ENCODE results near the gene NOP56.
"Not testable (repeated sequence)": the region's sequence is repeated elsewhere in the genome, so short reads cannot be mapped to it uniquely, and the experiment has no call there.

Gene NOP56

GRCh38 chr20:2640899-2641298, 11.5 kb upstream of the NOP56 start:
- DNase-seq (ENCODE audit: low read depth): no peak

DNA sequence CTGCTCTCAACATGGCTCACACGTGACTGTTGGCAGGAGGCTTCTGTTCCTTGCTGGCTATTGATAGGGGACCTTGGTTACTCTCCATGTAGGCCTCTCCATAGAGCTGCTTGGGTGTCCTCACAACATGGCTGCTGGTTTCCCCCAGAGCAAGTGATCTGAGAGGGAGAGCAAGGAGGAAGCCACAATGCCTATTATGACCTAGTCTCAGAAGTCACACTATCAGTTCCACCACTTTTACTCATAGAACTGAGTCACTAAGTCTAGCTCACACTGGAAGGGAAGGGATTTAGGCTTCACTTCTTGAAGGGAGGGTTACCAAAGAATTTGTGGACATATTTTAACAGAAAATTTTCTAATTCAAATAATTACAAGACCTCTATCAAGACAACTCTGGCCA, 8.7 kb upstream of the NOP56 start:
- DNase-seq (ENCODE audit: low read depth): no peak

GRCh38 chr20:2652724-2653555, 508 bp downstream of the NOP56 start:
- no peak for DNase-seq (ENCODE audit: low read depth)

DNA sequence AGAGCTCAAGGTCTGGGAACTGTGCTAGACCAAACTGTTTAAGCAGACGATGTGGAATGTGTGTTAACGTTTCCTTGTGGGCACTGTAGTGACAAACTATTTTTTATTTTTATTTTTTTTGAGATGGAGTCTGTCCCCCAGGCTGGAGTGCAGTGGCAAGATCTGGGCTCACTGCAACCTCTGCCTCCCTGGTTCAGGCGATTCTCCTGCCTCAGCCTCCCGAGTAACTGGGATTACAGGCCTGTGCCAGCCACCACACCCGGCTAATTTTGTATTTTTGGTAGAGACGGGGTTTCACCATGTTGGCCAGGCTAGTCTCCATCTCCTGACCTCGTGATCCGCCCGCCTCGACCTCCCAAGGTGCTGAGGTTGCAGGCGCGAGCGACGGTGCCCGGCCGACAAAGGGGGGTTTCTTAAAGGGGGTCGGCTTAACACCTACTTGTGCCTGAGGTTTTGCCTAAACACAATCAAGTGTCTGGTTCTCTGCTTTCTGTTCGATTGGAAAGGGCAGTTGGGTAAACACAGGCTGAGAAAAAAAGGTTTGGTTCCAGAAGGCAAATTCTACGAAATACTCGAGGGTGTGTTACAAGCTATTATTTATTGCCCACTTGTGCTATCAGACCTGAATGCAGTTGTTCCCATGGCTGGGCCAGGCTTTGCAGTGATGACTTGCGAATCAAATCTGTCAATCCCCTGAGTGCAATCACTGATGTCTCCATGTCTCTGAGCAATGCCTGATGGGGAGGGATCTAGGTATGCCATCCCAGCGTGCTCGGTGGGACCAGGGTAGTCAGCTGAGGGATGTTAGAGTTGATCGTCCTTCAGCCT, 1.3 kb downstream of the NOP56 start:
- no peak for DNase-seq (ENCODE audit: low read depth)

GRCh38 chr20:2654384-2654822, 2.0 kb downstream of the NOP56 start:
- no peak for DNase-seq (ENCODE audit: low read depth)

DNA sequence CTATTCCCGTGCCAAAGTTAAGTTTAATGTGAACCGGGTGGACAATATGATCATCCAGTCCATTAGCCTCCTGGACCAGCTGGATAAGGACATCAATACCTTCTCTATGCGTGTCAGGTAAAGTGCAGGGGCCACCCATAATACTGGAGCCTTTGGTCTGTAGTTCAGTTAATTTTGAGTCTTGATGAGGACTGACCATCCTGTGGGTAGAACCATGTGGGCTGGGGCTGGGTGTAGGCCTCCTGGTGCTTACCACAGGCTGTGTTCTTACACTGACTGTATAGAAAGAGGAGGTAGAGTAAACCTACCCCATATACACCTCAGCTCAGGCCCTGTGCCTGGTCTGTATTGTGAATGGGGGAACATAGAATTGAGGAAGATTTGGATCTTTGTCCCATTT, 2.4 kb downstream of the NOP56 start:
- no peak for DNase-seq (ENCODE audit: low read depth)

DNA sequence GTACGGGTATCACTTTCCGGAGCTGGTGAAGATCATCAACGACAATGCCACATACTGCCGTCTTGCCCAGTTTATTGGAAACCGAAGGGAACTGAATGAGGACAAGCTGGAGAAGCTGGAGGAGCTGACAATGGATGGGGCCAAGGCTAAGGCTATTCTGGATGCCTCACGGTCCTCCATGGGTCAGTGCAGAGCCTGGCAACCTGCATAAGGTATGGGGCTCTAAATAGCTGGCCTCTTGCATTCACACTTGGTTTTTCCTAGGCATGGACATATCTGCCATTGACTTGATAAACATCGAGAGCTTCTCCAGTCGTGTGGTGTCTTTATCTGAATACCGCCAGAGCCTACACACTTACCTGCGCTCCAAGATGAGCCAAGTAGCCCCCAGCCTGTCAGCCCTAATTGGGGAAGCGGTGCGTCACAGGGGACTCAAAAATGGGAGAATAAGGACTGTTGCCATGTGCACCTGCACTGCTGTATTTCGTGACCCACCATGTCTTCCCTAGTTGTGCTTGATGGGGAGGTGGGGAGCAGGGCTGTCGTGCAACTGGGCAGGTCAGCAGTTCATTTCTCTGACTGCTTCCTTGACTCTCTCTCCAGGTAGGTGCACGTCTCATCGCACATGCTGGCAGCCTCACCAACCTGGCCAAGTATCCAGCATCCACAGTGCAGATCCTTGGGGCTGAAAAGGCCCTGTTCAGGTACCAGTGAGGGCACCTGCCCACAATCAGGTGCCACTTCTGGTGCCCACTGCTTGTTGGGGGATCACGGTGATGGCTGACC, 3.1 kb downstream of the NOP56 start:
- no peak for DNase-seq (ENCODE audit: low read depth)

DNA sequence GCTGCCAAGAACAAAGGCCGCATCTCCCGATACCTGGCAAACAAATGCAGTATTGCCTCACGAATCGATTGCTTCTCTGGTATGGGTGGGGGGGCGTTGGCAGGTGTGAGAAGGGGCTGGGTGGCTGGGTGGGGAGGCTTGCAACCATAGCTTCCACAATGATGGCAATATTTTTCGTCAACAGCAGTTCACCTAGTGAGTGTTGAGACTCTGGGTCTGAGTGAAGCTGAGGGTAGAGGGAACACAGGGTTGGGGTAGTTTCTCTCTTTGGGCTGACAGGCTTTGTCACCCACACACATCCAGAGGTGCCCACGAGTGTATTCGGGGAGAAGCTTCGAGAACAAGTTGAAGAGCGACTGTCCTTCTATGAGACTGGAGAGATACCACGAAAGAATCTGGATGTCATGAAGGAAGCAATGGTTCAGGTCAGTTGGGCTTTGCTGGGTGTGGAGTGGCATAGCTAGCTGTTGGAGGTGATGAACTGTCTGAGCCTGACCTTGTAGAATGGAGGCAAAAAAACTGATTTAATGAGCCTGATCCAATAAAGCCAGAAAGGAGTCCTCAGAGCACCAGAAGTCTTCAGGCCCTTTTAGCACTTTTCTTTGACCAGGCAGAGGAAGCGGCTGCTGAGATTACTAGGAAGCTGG, 4.2 kb downstream of the NOP56 start:
- no peak for DNase-seq (ENCODE audit: low read depth)

GRCh38 chr20:2657241-2657640, 4.8 kb downstream of the NOP56 start:
- no peak for DNase-seq (ENCODE audit: low read depth)

DNA sequence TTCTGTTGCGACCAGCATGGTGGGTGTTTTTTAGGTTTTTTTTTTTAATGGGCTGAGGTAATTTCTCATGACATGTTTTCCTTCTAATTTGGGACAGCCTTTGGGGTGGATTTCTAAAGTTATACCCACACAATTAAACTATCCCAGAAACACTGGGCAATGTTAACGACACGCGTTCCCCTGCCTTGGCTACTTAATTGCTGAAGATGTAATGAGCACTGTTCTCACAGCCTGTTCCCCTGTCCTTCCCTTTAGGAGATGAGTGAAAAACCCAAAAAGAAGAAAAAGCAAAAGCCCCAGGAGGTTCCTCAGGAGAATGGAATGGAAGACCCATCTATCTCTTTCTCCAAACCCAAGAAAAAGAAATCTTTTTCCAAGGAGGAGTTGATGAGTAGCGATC, 5.2 kb downstream of the NOP56 start:
- no peak for DNase-seq (ENCODE audit: low read depth)

GRCh38 chr20:2658414-2659354, 6.3 kb downstream of the NOP56 start:
- no peak for DNase-seq (ENCODE audit: low read depth)

DNA sequence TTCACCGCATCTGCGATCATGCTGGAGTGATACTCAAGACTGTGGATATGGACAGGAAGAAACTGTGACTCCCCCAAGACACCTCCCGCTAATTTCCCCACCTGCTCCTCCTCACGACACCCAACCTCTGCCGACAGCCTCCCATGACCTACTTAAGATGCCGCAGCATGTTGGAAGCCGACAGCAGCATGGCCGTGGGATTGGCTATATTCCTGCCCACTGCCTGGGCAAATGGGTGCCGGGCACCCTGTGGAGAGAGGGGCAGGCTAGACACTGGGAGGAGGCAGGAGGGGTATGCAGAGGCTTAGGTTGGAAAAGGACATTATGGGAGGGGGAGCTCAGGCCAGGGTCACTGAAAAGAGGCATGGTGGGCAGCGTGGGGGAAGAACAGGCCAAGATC, 7.1 kb downstream of the NOP56 start:
- no peak for DNase-seq (ENCODE audit: low read depth)

GRCh38 chr20:2663364-2663886, 11.0 kb downstream of the NOP56 start:
- DNase-seq (ENCODE audit: low read depth): no peak

GRCh38 chr20:2663887-2664719, 11.7 kb downstream of the NOP56 start, which contains the start of gene IDH3B:
Gene IDH3B (minus strand): TSS chr20:2664216. CDS start chr20:2664188, 28 bp downstream.
- peak; percentile 72 for DNase-seq (ENCODE audit: low read depth)

DNA sequence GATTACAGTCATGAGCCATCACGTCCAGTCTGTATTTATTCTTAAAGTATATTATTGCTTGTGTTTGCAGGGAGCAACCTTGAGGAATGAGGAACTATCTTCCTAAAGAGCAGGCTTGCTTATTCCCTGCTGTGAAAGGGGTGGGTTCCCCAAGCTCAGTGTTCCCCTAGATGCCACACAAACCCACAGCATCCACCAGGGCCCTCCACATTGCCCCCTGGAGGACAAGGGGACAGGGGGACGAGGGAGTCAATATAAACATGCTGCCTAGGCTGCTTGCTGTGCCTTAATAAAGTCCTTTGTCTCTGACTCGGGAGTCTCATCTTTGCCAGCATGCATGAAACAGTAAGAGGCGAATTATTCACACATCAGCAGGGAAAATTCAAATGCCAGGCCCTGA, 19.5 kb downstream of the NOP56 start:
- no peak for DNase-seq (ENCODE audit: low read depth)

GRCh38 chr20:2672446-2672845, 20.0 kb downstream of the NOP56 start:
- DNase-seq (ENCODE audit: low read depth): no peak

- DNase-seq (ENCODE audit: low read depth): no peak
Observed at GRCh38 chr20:2673453-2673852, 21.0 kb downstream of the NOP56 start.

DNA sequence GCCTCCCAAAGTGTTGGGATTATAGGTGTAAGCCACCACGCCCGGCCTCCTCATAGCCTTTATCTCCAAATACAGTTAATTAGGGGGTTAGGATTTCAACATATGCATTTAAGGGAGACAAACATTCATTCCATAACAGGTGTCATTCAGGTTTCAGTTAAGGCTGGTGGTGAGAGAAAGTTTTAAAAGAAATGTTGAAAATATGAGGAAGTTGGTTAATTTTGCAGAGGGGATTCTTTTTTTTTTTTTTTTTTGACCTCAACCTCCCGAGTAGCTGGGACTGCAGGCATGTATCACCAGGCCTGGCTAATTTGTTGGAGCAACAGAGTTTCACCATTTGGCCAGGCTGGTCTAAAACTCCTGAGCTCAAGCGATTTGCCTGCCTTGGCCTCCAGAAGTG, 27.6 kb downstream of the NOP56 start:
- no peak for DNase-seq (ENCODE audit: low read depth)

GRCh38 chr20:2682040-2682439, 29.6 kb downstream of the NOP56 start:
- not testable (repeated sequence) for DNase-seq (ENCODE audit: low read depth)
